Prostate gland (tissue), 2 donors: ENCODE measurements around the gene GUCY1A1. TPM values are rescaled to one million over a fixed set of nuclear protein-coding genes. Genes with fewer than 3 reads are reported as not detected.

Experiments used
- DNase-seq: peaks from one replicate; pipeline ENCODE4 v3.0.0-alpha.2; 2019; ENCODE audit warnings: low spot score
- H3K27ac ChIP-seq, 2 donors: fragments of 200-600 bp; sonication (generic); 2 replicates each; pipeline ENCODE4 v1.5.1; 2017 to 2019
- H3K27me3 ChIP-seq: fragments of 200-600 bp; sonication (generic); replicated peaks from 2 replicates; pipeline ENCODE4 v1.5.1; 2019; ENCODE audit not compliant: insufficient read depth
- H3K36me3 ChIP-seq, 2 donors: fragments of 200-600 bp; sonication (generic); 1 replicate in 1 of 2; 2 replicates in 1 of 2; pipeline versions ENCODE4 v1.5.1 to v1.8.1; 2017 to 2019
- H3K4me1 ChIP-seq: fragments of 200-600 bp; sonication (generic); replicated peaks from 2 replicates; pipeline ENCODE4 v1.5.1; 2019
- H3K4me3 ChIP-seq, 2 donors: fragments of 200-600 bp; sonication (generic); 2 replicates each; pipeline ENCODE4 v1.5.1; 2017 to 2019
- H3K9me3 ChIP-seq: fragments of 200-600 bp; sonication (generic); 2 replicates; pipeline ENCODE4 v1.5.1; 2017
- POLR2A ChIP-seq: fragments of 450-650 bp; IDR thresholded peaks from one replicate; pipeline ENCODE4 v1.6.1; 2016; ENCODE audit warnings: antibody characterized with exemption, mild to moderate bottlenecking
- POLR2AphosphoS5 ChIP-seq: sonication (generic); formaldehyde crosslinking; IDR thresholded peaks from one replicate; pipeline ENCODE4 v1.6.1; 2017; ENCODE audit warnings: antibody characterized with exemption
- WGBS: methylation state at CpG from one replicate; pipeline ENCODE4 v1.1.5; 2018; 5-methylcytosine and 5-hydroxymethylcytosine counted together
- intact Hi-C: fragments of 100-400 bp; cut with DNase I; formaldehyde crosslinking; loops from one replicate; pipeline ENCODE4 v1.14.2; 2022
- total RNA-seq, 2 donors: library from RNA; depleted of rRNA; stranded (reverse); fragments of >200 nt; gene quantifications; one replicate each; pipeline ENCODE4 v1.1.0, GENCODE V29; 2016
- TF ChIP-seq, protein P1 (sequence below), 4 experiments: fragments of 200-600 bp in 2 of 4; fragments of 450-650 bp in 2 of 4; sonication (generic) in 2 of 4; IDR thresholded peaks; 1 replicate in 3 of 4; 2 replicates in 1 of 4; pipeline ENCODE4 v1.5.1; 2016 to 2019; ENCODE audit warnings: antibody characterized with exemption in 4 of 4, mild to moderate bottlenecking in 2 of 4, moderate library complexity in 2 of 4

The GUCY1A1 gene
- total RNA-seq, 2 donors from 2014 or later = 49.8 to 103 TPM

GRCh38 chr4:155638195-155638965, 28.3 kb upstream of the GUCY1A1 start:
- H3K27ac ChIP-seq = no peak overlapping the region
- H3K36me3 ChIP-seq = no peaks in the 10 kb centered on the region
- TF ChIP-seq POLR2AphosphoS5 (no peak), POLR2A (no peak)
- TF ChIP-seq, protein P1, sequence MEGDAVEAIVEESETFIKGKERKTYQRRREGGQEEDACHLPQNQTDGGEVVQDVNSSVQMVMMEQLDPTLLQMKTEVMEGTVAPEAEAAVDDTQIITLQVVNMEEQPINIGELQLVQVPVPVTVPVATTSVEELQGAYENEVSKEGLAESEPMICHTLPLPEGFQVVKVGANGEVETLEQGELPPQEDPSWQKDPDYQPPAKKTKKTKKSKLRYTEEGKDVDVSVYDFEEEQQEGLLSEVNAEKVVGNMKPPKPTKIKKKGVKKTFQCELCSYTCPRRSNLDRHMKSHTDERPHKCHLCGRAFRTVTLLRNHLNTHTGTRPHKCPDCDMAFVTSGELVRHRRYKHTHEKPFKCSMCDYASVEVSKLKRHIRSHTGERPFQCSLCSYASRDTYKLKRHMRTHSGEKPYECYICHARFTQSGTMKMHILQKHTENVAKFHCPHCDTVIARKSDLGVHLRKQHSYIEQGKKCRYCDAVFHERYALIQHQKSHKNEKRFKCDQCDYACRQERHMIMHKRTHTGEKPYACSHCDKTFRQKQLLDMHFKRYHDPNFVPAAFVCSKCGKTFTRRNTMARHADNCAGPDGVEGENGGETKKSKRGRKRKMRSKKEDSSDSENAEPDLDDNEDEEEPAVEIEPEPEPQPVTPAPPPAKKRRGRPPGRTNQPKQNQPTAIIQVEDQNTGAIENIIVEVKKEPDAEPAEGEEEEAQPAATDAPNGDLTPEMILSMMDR (IDR thresholded peaks at IDR 0.05) = no peak
- intact Hi-C loops = no loop called here
- DNase-seq = no peak
- no peaks in the 10 kb centered on the region for H3K4me1 ChIP-seq
- H3K27me3 ChIP-seq = no peaks in the 10 kb centered on the region
- no peak overlapping the region for H3K4me3 ChIP-seq
- WGBS = 81% methylated on average over 5 of the region's 5 CpGs
- no peaks in the 10 kb centered on the region for H3K9me3 ChIP-seq

DNA sequence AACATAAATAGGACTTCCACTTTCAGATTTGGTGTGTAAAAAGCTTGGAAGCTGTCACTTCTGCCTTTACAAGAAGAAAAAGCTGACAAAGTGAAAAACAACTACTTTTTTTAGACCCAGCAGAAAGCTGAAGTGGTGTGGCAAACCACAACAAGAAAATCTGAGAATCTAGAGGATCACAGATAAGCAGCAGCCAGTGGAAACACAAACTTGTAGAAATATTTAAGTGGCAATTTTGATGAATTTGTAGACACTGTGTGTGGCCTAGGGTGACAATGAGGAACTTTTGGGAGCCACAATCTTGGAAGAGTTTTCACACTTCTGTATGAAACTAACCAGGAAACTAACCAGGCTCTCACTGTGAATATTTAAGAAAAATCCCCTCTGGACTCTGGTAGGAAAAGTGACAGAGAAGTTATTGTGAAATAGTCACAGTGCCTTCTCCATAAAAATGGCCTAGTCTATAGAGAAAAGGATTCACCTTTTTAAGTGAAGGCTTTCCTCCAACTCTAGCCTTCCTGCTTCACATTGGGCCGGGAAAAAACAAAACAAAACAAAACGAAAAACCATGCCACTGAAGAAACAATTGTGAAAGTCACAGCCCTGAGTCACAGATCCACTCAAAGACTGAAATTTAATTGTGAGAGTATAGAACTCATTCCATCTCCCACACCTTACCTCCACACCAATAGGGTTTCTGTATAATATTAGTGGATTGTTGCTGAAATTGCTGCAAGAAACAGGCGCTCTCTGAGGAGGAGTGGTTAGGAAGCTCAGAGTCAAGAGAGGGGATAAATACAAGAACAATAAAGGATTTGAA, 26.7 kb upstream of the GUCY1A1 start:
- Histone ChIP-seq H3K27me3 (no peaks in the 10 kb centered on the region), H3K36me3 (no peaks in the 10 kb centered on the region), H3K4me3 (no peak overlapping the region), H3K27ac (no peak overlapping the region), H3K9me3 (no peaks in the 10 kb centered on the region), H3K4me1 (no peaks in the 10 kb centered on the region)
- DNase-seq = no peak
- intact Hi-C loops = no loop called here
- WGBS = 79% methylated on average over 3 of the region's 3 CpGs
- TF ChIP-seq POLR2A = no peak
- TF ChIP-seq, protein P1 (IDR thresholded peaks at IDR 0.05) = no peak
- TF ChIP-seq POLR2AphosphoS5 = no peak

DNA sequence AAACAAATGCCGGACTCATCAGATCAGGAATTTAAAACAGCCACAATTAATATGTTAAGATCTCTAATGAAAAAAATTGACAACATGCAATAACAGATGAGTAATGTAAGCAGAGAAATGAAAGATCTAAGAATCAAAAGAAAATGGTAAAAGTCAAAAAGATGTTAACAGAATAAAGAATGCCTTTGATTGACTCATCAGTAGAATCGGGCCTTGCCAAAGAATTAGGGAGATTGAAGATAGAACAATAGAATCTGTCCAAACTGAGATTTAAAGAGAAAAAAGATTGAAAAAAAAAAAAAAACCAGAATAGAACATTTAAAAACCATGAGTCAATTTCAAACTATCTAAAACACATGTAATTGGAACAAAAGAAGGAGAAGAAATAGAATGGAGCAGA, 25.9 kb upstream of the GUCY1A1 start:
- no peak for DNase-seq
- H3K9me3 ChIP-seq = no peaks in the 10 kb centered on the region
- WGBS = 83% methylated on average over 2 of the region's 2 CpGs
- H3K27me3 ChIP-seq = no peaks in the 10 kb centered on the region
- H3K4me1 ChIP-seq = no peaks in the 10 kb centered on the region
- H3K36me3 ChIP-seq = no peaks in the 10 kb centered on the region
- intact Hi-C loops = no loop called here
- no peak overlapping the region for H3K27ac ChIP-seq
- TF ChIP-seq, protein P1 (IDR thresholded peaks at IDR 0.05) = no peak
- TF ChIP-seq POLR2A (no peak), POLR2AphosphoS5 (no peak)
- no peak overlapping the region for H3K4me3 ChIP-seq

DNA sequence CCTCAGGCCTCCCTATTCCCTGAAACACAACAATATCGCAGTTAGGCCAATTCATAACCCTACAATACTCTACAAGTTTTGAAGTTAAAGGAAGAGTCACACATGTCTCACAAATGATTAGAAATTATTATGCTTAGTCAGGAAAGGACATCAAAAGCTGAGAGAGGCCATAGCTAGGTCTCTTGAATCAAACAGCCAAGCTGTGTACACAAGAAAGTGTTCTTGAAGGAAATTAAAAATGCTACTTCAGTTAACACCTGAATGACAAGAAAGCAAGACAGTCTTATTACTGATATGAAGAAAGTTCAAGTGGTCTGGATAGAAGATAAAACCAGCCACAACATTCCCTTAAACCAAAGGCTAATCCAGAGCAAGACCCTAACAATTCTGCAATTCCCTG, 23.6 kb upstream of the GUCY1A1 start:
- no peak overlapping the region for H3K4me3 ChIP-seq
- no peaks in the 10 kb centered on the region for H3K9me3 ChIP-seq
- WGBS = 97% methylated on average over 1 of the region's 1 CpG
- H3K27ac ChIP-seq = no peak overlapping the region
- H3K4me1 ChIP-seq = no peaks in the 10 kb centered on the region
- H3K36me3 ChIP-seq = no peaks in the 10 kb centered on the region
- H3K27me3 ChIP-seq = no peaks in the 10 kb centered on the region
- DNase-seq = no peak
- intact Hi-C loops = no loop called here
- no peak for TF ChIP-seq POLR2AphosphoS5
- no peak for TF ChIP-seq POLR2A
- TF ChIP-seq, protein P1 (IDR thresholded peaks at IDR 0.05) = no peak
